ENCODE results near the gene POLDIP2.

GRCh38 chr17:28394337-28395116, 37.2 kb upstream of the POLDIP2 start:
- TF ChIP-seq POLR2A (IDR thresholded peaks at IDR 0.05): no peak
- no peak for TF ChIP-seq CTCF (IDR thresholded peaks at IDR 0.05)
- TF ChIP-seq POLR2AphosphoS5 (IDR thresholded peaks at IDR 0.05; ENCODE audit: insufficient read depth in 1 of 2, low read depth in 1 of 2): no peak

Data from vagina (tissue), 2 donors.